SK-N-SH (cell line): ENCODE results near the gene PTPN4. TPM values are rescaled to one million over a fixed set of nuclear protein-coding genes. Genes with fewer than 3 reads are reported as not detected.

Experiments used
- CTCF ChIA-PET: fragments of 300-600, 350-600 bp; formaldehyde crosslinking; extraction: SDS; loops from one replicate; lab custom pipeline; 2021; lab: Yijun Ruan, JAX
- POLR2A ChIA-PET: fragments of 350-600 bp; sonication (Branson Sonifier 250); formaldehyde crosslinking; extraction: SDS; loops from one replicate; lab custom pipeline; 2020; ENCODE audit warnings: antibody characterized with exemption, inconsistent platforms; lab: Yijun Ruan, JAX
- DNase-seq: peaks from one replicate; pipeline ENCODE4 v3.0.0; 2012
- H2AFZ ChIP-seq: fragments of 200-600 bp; sonication (generic); 2 replicates; pipeline ENCODE4 v1.8.1; 2016; ENCODE audit warnings: antibody characterized with exemption, mild to moderate bottlenecking, low read depth
- H3F3A ChIP-seq: fragments of 200-600 bp; sonication (generic); replicated peaks from 2 replicates; pipeline ENCODE3; 2016; ENCODE audit warnings: antibody characterized with exemption, mild to moderate bottlenecking; ENCODE audit not compliant: insufficient read depth
- H3K27ac ChIP-seq, 2 experiments: fragments of 200-500 bp in 1 of 2; fragments of 200-600 bp in 1 of 2; sonication (Bioruptor generic) in 1 of 2; sonication (generic), shearing (Covaris generic) in 1 of 2; 2 replicates each; pipeline versions ENCODE4 v1.5.1 to v1.6.1; 2014 to 2016; ENCODE audit warnings: low read depth in 2 of 2, inconsistent platforms in 1 of 2, low read length in 1 of 2, mild to moderate bottlenecking in 1 of 2, mixed read lengths in 1 of 2
- H3K27me3 ChIP-seq: fragments of 200-600 bp; sonication (generic), shearing (Covaris generic); 2 replicates; pipeline ENCODE4 v1.6.1; 2016; ENCODE audit warnings: mixed run types; ENCODE audit not compliant: insufficient read depth
- H3K36me3 ChIP-seq, 2 experiments: fragments of 200-500 bp in 1 of 2; fragments of 200-600 bp in 1 of 2; sonication (Bioruptor generic) in 1 of 2; sonication (generic) in 1 of 2; replicated peaks in 1 of 2; 2 replicates each; pipeline versions ENCODE3 to v1.5.1; 2014 to 2016; ENCODE audit warnings: low read length in 1 of 2, mild to moderate bottlenecking in 1 of 2; ENCODE audit not compliant: insufficient read depth in 2 of 2, control insufficient read depth in 1 of 2
- H3K4me1 ChIP-seq, 2 experiments: fragments of 200-500 bp in 1 of 2; fragments of 200-600 bp in 1 of 2; sonication (Bioruptor generic) in 1 of 2; sonication (generic), shearing (Covaris generic) in 1 of 2; 2 replicates each; pipeline versions ENCODE4 v1.5.1 to v1.6.1; 2014 to 2016; ENCODE audit warnings: low read depth in 1 of 2, low read length in 1 of 2, mixed run types in 1 of 2; ENCODE audit not compliant: insufficient read depth in 2 of 2, control insufficient read depth in 1 of 2
- H3K4me2 ChIP-seq: fragments of 200-600 bp; sonication (generic), shearing (Covaris generic); 2 replicates; pipeline ENCODE4 v1.6.1; 2017; ENCODE audit warnings: mixed run types
- H3K4me3 ChIP-seq, 2 experiments: fragments of 200-500 bp in 1 of 2; fragments of 200-600 bp in 1 of 2; sonication (Bioruptor generic) in 1 of 2; sonication (generic), shearing (Covaris generic) in 1 of 2; 2 replicates each; pipeline versions ENCODE4 v1.5.1 to v1.8.1; 2014 to 2016; ENCODE audit warnings: low read depth in 2 of 2, inconsistent platforms in 1 of 2, low read length in 1 of 2, mild to moderate bottlenecking in 1 of 2, mixed read lengths in 1 of 2, moderate library complexity in 1 of 2
- H3K79me2 ChIP-seq: fragments of 200-600 bp; sonication (generic); 2 replicates; pipeline ENCODE4 v1.8.1; 2017; ENCODE audit warnings: mild to moderate bottlenecking; ENCODE audit not compliant: insufficient read depth
- H3K9ac ChIP-seq: fragments of 200-600 bp; sonication (generic); 2 replicates; pipeline ENCODE4 v1.6.1; 2017; ENCODE audit warnings: mixed run types
- H3K9me2 ChIP-seq: fragments of 200-600 bp; sonication (generic); 2 replicates; pipeline ENCODE4 v1.6.1; 2017; ENCODE audit warnings: mixed run types
- H3K9me3 ChIP-seq: fragments of 200-600 bp; sonication (generic); 2 replicates; pipeline ENCODE4 v1.6.1; 2017; ENCODE audit warnings: mixed run types, mild to moderate bottlenecking, moderate library complexity
- H4K20me1 ChIP-seq: fragments of 200-600 bp; sonication (generic); 2 replicates; pipeline ENCODE4 v1.6.1; 2017; ENCODE audit warnings: mild to moderate bottlenecking, mixed run types; ENCODE audit not compliant: insufficient read depth
- CHD2 ChIP-seq: fragments of 150-350 bp; IDR thresholded peaks from 2 replicates; pipeline ENCODE4 v1.6.1; 2018; ENCODE audit warnings: low read length; ENCODE audit not compliant: partially characterized antibody
- EP300 ChIP-seq, 2 experiments: IDR thresholded peaks; 2 replicates each; pipeline versions ENCODE4 v1.4.0 to v1.6.1; 2012; ENCODE audit warnings: borderline replicate concordance in 1 of 2, low read depth in 1 of 2, low read length in 1 of 2
- FOXJ3 ChIP-seq: sonication (generic); formaldehyde crosslinking; IDR thresholded peaks from 2 replicates; pipeline ENCODE4 v1.5.1; 2020; ENCODE audit warnings: mild to moderate bottlenecking, missing genetic modification reagents
- GABPA ChIP-seq: IDR thresholded peaks from 2 replicates; pipeline ENCODE4 v1.4.0; 2012; ENCODE audit warnings: low read depth, mild to moderate bottlenecking
- GATA2 ChIP-seq: sonication (generic); formaldehyde crosslinking; IDR thresholded peaks from 2 replicates; pipeline ENCODE4 v1.5.0; 2020; ENCODE audit warnings: mild to moderate bottlenecking, missing genetic modification reagents
- JUND ChIP-seq: IDR thresholded peaks from 2 replicates; pipeline ENCODE4 v1.4.0; 2012
- MEF2A ChIP-seq: IDR thresholded peaks from 2 replicates; pipeline ENCODE4 v1.4.0; 2012; ENCODE audit warnings: low read depth, borderline replicate concordance
- NRF1 ChIP-seq: IDR thresholded peaks from 2 replicates; pipeline ENCODE4 v1.6.1; 2012; ENCODE audit warnings: low read depth, mild to moderate bottlenecking, low read length
- POLR2AphosphoS5 ChIP-seq: IDR thresholded peaks from 2 replicates; pipeline ENCODE4 v1.6.1; 2012; ENCODE audit warnings: low read depth, low read length
- RXRA ChIP-seq: IDR thresholded peaks from 2 replicates; pipeline ENCODE4 v1.4.0; 2012; ENCODE audit warnings: low read depth, mild to moderate bottlenecking, borderline replicate concordance
- SMC3 ChIP-seq: IDR thresholded peaks from 2 replicates; pipeline ENCODE4 v1.6.1; 2012; ENCODE audit warnings: low read depth, low read length, improper control_type of control experiment
- TAF1 ChIP-seq: IDR thresholded peaks from 2 replicates; pipeline ENCODE4 v1.6.1; 2012; ENCODE audit warnings: low read depth, mild to moderate bottlenecking, low read length, moderate library complexity, borderline replicate concordance
- YY1 ChIP-seq: IDR thresholded peaks from 2 replicates; pipeline ENCODE4 v1.4.0; 2012; ENCODE audit warnings: low read depth, mild to moderate bottlenecking
- WGBS: methylation state at CpG from one replicate; pipeline ENCODE4 v1.1.6; 2017; ENCODE audit warnings: low lambda C conversion rate; 5-methylcytosine and 5-hydroxymethylcytosine counted together
- polyA plus RNA-seq, 3 experiments: library from polyadenylated mRNA; depleted of rRNA; stranded (reverse); fragments of >200 nt; gene quantifications; 2 replicates each; pipeline ENCODE4 v1.2.3, GENCODE V29; 2012
- TF ChIP-seq, protein P1 (sequence below): IDR thresholded peaks from 2 replicates; pipeline ENCODE4 v1.4.0; 2012; ENCODE audit warnings: low read depth, borderline replicate concordance
- TF ChIP-seq, protein P2 (sequence below): fragments of 200-600 bp; sonication (generic); IDR thresholded peaks from 2 replicates; pipeline ENCODE4 v1.6.1; 2017; ENCODE audit warnings: antibody characterized with exemption, mild to moderate bottlenecking, moderate library complexity
- TF ChIP-seq, protein P3 (sequence below): IDR thresholded peaks from 2 replicates; pipeline ENCODE4; 2012
- TF ChIP-seq, protein P4 (sequence below): IDR thresholded peaks from 2 replicates; pipeline ENCODE4 v1.4.0; 2012; ENCODE audit warnings: low read depth, borderline replicate concordance

Gene PTPN4
- polyA plus RNA-seq, 1 of the 3 experiments (the other 2 are of a cell fraction), result 6.2 TPM

DNA sequence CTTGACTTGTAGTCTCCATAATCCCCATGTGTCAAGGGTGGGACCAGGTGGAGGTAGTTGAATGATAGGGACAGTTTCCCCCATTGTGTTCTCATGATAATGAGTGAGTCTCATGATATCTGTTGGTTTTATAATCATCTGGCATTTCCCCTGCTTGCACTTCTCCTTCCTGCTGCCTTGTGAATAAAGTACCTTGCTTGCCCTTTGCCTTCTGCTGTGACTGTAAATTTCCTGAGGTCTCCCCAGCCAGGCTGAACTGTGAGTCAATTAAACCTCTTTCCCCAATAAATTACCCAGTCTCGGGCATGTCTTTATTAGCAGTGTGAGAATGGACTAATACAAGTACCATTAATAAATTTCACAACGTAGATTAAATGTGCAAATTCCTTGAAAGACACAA, 150.8 kb downstream of the PTPN4 start (continued):
- TF ChIP-seq GATA2, result no peak
- no peak for TF ChIP-seq FOXJ3 (CRISPR knock-in tag)

DNA sequence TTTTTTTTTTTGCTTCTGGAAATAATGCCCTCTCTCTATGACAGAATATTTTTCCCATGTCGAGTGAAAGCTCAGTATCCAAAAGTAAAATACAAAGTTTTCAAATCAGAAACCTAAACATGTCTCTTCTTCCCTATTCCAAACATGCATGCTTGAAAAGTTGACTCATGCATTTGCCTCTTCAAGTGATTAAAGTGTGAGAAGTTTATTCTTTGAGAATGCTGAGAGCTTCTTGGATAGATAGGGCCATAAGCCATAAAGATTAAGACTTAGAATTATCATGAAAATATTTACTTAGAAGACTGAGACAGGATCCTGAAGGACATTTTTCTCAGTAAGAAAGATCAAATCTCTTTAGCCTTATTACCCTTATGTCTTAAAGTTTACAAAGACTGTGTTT, 154.5 kb downstream of the PTPN4 start:
- Histone ChIP-seq H4K20me1 (no peaks in the 10 kb centered on the region), H3K9me3 (no peaks in the 10 kb centered on the region), H3K4me1 (no peaks in the 10 kb centered on the region), H2AFZ (no peak overlapping the region), H3K4me3 (no peak overlapping the region), H3K79me2 (no peaks in the 10 kb centered on the region), H3K9ac (no peak overlapping the region), H3K4me2 (no peak overlapping the region), H3K27ac (no peak overlapping the region), H3K36me3 (peaks cover 3 to 27% of the 10 kb centered on the region in 2 experiments)
- TF ChIP-seq MEF2A (no peak), TAF1 (no peak), NRF1 (no peak), JUND (no peak), FOXJ3 (CRISPR knock-in tag) (no peak), GABPA (no peak), RXRA (no peak), CHD2 (no peak), YY1 (no peak)
- TF ChIP-seq, protein P1, sequence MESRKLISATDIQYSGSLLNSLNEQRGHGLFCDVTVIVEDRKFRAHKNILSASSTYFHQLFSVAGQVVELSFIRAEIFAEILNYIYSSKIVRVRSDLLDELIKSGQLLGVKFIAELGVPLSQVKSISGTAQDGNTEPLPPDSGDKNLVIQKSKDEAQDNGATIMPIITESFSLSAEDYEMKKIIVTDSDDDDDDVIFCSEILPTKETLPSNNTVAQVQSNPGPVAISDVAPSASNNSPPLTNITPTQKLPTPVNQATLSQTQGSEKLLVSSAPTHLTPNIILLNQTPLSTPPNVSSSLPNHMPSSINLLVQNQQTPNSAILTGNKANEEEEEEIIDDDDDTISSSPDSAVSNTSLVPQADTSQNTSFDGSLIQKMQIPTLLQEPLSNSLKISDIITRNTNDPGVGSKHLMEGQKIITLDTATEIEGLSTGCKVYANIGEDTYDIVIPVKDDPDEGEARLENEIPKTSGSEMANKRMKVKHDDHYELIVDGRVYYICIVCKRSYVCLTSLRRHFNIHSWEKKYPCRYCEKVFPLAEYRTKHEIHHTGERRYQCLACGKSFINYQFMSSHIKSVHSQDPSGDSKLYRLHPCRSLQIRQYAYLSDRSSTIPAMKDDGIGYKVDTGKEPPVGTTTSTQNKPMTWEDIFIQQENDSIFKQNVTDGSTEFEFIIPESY, result no peak
- TF ChIP-seq, protein P2, sequence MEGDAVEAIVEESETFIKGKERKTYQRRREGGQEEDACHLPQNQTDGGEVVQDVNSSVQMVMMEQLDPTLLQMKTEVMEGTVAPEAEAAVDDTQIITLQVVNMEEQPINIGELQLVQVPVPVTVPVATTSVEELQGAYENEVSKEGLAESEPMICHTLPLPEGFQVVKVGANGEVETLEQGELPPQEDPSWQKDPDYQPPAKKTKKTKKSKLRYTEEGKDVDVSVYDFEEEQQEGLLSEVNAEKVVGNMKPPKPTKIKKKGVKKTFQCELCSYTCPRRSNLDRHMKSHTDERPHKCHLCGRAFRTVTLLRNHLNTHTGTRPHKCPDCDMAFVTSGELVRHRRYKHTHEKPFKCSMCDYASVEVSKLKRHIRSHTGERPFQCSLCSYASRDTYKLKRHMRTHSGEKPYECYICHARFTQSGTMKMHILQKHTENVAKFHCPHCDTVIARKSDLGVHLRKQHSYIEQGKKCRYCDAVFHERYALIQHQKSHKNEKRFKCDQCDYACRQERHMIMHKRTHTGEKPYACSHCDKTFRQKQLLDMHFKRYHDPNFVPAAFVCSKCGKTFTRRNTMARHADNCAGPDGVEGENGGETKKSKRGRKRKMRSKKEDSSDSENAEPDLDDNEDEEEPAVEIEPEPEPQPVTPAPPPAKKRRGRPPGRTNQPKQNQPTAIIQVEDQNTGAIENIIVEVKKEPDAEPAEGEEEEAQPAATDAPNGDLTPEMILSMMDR, result no peak
- TF ChIP-seq, all 33 proteins: peak for 0
- no peak for DNase-seq
- no peaks in the 10 kb centered on the region for H3K9me2 ChIP-seq
- no peaks in the 10 kb centered on the region for H3K27me3 ChIP-seq
- POLR2A ChIA-PET, result no interaction called here
- 96% methylated on average over 1 of the region's 1 CpG for WGBS
- CTCF ChIA-PET, result no interaction called here
- H3F3A ChIP-seq, result no peaks in the 10 kb centered on the region

DNA sequence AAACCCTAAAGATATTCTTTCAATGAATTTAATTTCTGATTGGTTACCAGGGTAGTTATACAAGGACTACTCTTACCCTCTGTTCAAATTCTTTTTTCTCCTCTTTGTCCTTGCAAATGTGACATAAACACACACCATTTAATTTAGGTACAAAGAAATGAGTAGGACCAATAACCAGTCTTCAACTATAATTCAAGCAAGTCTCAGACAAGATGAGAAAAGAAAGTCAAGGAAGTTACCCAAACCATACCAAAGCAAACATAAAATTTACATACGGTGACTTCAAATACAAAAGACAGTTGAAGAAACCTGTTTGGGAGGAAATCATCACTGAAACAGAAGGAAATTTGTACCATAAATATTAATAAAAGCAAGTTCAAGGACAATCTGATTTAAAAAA, 162.1 kb downstream of the PTPN4 start:
- no peaks in the 10 kb centered on the region for H3F3A ChIP-seq
- ChIA-PET CTCF (no interaction called here), POLR2A (no interaction called here)
- no peaks in the 10 kb centered on the region for H3K9me3 ChIP-seq
- 100% methylated on average over 1 of the region's 1 CpG for WGBS
- no peaks in the 10 kb centered on the region for H3K79me2 ChIP-seq
- no peaks in the 10 kb centered on the region for H4K20me1 ChIP-seq
- H3K27ac ChIP-seq, result no peak overlapping the region
- H3K36me3 ChIP-seq, result peaks cover 0 to 14% of the 10 kb centered on the region in 2 experiments
- no peaks in the 10 kb centered on the region for H3K27me3 ChIP-seq
- no peak overlapping the region for H3K9ac ChIP-seq
- no peak overlapping the region for H3K4me2 ChIP-seq
- no peak overlapping the region for H2AFZ ChIP-seq
- H3K4me3 ChIP-seq, result no peak overlapping the region
- no peaks in the 10 kb centered on the region for H3K4me1 ChIP-seq
- no peaks in the 10 kb centered on the region for H3K9me2 ChIP-seq
- TF ChIP-seq CHD2, result no peak
- no peak for TF ChIP-seq EP300 (IDR thresholded peaks at IDR 0.05; ENCODE audit: borderline replicate concordance in 1 of 2, low read depth in 1 of 2, low read length in 1 of 2)
- TF ChIP-seq SMC3, result no peak
- TF ChIP-seq, protein P3, sequence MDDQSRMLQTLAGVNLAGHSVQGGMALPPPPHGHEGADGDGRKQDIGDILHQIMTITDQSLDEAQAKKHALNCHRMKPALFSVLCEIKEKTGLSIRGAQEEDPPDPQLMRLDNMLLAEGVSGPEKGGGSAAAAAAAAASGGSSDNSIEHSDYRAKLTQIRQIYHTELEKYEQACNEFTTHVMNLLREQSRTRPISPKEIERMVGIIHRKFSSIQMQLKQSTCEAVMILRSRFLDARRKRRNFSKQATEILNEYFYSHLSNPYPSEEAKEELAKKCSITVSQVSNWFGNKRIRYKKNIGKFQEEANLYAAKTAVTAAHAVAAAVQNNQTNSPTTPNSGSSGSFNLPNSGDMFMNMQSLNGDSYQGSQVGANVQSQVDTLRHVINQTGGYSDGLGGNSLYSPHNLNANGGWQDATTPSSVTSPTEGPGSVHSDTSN, result no peak
- TF ChIP-seq, protein P4, sequence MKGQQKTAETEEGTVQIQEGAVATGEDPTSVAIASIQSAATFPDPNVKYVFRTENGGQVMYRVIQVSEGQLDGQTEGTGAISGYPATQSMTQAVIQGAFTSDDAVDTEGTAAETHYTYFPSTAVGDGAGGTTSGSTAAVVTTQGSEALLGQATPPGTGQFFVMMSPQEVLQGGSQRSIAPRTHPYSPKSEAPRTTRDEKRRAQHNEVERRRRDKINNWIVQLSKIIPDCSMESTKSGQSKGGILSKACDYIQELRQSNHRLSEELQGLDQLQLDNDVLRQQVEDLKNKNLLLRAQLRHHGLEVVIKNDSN, result no peak
- TF ChIP-seq POLR2AphosphoS5, result no peak
- DNase-seq, result no peak
